Stimulated activated CD8-positive, alpha-beta memory T cell treated with anti-CD3 and anti-CD28 coated beads, Interleukin-12 subunit alpha, Interleukin-12 subunit beta, amount 100 ng/mL, for 24 hours (primary cell): ENCODE measurements around the gene SPATC1L.
"Not testable (repeated sequence)": the region's sequence is repeated elsewhere in the genome, so short reads cannot be mapped to it uniquely, and the experiment has no call there.

ENCODE experiments used
- DNase-seq: peaks from one replicate; pipeline ENCODE4 v3.0.0-alpha.2; 2020; ENCODE audit errors: extremely low read depth

Gene SPATC1L

DNA sequence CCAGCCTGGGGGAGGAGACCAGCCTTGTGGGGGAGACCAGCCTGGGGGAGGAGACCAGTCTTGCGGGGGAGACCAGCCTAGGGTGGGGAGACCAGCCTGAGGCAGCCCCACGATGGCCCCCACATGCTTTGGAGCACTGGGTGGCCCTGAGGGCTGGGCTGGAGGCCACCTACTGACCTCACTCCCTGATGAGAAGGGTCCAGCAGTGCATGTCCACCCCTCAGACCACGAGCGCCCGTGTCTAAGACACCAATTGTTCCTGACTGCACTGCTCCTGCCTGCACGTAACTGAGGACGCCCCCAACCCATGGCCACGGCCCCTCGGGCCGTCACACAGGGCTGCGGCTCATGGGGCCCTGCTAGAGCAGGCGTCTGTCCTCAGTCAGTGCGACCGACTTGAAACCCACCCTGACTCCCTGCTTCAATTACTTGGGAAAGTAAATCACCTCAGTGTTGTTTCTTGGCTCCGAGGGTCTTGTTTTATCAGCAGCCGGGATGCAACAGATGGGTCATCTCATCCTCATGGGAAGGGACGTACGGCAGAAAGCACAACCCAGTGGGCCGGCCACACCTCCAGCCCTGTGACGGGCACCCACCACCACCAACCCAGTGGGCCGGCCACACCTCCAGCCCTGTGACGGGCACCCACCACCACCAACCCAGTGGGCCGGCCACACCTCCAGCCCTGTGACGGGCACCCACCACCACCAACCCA is at the start of gene SPATC1L:
Gene SPATC1L, minus strand, starts transcription at position 550 of the 715 bp plus-strand sequence. CDS start 1,643 bp downstream, outside the sequence.
- DNase-seq: no peak

DNA sequence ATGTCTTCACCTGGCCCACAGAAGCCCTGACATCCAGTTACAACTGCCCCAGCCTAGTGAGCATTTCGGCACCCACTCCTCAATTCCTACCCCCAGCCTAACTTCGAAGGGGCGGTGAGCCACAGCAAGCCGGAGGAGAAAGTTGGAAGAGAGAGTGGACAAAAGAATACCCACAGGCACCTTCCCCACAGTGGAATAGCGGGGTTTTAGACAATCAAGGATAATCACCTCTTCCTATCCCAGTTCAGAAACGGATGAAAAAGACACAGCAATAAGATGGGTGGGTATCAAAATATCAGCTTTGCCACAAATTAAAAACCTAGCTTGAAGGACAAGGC is 45.6 kb upstream of the SPATC1L start:
- no peak for DNase-seq

DNA sequence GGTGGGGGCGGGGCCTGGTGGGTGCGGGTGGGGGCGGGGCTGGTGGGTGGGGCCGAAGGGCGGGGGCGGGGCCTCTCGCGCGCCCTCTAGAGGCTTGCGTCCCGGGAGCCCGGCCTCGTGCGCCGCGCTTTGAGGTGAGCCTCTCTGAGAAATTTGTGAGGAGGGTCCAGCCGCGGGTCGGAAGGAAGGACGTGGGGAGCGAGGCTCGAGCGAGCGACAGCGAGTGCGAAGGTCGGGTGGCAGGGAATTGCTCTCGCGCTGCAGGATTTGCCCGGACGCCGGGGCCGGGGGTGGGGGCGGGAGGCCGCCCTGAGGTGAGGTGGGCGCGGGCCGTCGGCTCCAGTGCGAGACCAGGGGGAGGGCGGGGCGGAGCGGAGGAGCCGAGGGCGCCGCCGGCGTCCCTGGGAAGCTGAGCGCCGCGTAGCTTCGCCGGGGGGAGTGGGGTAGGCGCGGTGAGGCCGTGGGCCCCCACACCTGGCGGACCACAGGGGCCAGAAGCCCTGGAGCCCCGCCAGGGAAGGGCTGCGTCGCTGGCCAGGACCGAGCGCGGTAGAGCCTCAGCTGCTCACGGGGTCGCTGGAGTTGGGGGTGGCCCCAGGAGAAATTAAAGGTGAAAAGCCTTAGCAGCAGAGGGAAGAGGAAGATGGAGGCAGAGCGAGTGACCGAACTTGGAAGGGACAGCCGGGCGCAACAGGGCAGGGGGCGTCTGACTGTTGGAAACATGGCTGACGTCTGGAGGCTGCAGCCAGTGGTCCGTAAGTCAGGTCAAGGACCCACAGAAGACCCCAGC is 45.1 kb upstream of the SPATC1L start:
- DNase-seq: no peak

DNA sequence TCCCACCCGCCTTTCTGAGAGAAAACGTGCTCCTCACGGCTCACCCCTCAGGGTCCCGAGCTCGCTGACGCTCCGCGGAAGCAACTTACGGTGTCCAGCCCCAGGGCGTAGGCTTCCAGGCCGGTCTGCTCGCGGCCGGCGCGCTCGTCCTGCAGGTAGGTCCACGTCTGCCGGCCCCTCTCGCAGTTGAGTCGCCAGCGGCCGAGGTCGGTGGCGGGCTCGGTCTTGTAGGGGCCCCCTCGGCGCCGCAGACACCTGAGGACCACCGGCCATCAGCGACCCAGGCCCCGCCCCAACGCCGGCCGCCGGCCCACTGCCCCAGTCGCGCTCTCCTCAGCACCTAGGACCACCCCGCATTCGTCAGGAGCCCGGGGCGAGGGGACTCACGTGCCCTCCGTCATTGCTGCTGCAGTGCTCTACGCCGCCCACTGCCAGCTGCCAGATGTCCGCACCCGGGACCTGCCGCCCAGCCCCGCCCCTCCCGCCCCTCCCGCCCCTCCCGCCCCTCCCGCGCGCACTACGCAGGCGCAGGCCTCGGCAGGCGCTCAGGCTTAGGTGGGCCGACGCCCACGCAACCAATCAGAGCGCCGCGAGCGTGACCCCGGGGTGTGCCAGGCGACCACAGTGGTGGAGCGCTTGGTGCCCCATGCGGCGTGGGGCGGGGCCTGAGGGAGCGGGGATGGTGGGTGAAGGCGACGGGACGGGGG is 44.2 kb upstream of the SPATC1L start, which contains the start of gene LSS:
Gene LSS, minus strand, starts transcription at position 430 of the 707 bp plus-strand sequence. Its CDS starts 29 bp downstream, at position 401.
- DNase-seq: peak; percentile 96

DNA sequence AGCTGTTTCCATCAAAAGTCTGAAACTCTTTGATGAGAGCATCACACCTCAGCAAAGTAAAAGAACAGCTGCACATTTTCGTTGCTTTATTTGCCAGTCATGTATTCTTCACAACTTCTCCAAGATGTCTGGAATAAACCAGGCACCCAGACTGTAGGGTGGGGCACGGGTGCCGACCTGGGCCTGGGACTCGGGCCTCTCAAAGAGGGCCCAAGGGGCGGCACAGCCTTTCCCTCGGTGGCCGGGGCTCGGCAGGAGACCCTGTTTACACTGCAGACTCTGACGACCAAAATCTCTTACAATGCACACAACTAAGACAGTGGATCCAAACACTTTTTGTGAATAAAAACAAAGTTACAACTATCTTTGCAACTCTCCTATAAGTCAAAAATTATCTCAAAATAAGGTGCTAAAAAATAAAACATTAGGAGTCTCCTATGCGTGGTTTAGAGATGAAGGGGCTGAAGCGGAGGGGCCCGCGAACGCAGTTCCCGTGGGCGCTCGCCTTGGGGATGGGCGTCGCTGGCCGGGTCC is 43.6 kb upstream of the SPATC1L start:
- no peak for DNase-seq

DNA sequence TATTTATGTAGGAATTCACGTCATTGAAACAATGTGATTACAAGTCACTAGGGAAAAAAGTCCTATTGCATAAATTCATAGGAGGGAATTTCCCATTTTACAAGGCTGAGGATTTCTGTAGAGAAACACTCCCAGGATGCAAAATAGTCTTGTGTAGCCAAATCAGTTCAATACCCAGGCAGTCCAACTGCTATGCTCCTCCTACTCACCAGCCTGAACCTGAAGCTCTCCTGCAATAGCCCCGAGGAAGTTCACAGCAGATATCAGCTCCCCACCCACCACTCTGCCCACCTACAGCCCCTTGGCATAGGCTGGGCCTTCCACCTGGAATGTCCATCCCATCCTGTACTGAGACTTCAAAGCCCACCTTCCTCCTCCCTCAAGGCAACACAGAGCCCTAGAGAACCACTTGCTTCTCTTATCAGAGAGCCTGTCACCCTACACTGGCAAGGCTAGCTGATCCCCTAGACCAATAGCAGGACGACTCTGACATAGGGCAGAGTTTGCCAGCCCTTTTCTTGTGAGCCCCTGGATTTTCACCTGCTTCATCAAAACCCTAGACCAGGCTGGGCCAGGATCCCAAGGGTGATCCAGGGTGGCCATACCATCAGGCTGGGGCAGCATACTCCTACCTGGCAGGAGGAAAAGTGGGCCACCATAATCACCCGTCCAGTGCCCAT is 42.8 kb upstream of the SPATC1L start:
- DNase-seq: no peak

DNA sequence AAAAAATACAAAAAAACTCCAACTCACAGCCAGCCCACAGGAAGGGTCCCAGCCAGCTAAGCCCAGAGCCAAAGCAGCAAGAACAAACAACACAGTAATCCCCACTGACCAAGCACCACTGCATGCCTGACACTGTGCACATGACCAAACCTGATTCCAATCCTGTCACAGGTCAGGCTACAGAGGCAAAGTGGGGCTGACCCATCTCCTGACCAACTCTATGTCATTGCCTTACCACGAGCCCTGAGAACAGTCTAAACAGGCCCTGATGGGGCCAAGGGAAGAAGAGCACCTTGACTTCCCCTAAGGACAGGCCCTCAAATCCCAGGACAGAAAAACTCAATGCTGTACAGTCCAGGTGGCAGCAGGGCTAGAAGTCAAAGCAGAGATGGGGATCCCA is 41.9 kb upstream of the SPATC1L start:
- no peak for DNase-seq

DNA sequence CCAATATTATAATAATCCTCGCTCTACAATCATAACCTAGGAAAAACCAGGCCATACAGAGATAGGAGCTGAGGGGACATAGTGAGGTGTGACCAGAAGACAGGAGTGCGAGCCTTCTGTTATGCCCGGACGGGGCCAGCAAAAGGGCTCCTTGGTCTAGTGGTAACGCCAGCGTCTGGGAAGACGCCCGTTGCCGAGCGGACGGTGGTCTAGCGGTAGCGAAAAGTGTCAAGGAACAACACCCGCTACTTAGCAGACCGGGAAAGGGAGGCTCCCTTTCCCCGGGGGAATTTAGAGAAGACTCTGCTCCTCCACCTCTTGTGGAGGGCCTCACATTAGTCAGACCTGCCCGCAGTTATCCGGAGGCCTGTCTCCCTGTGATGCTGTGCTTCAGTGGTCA is 39.4 kb upstream of the SPATC1L start:
- not testable (repeated sequence) for DNase-seq

DNA sequence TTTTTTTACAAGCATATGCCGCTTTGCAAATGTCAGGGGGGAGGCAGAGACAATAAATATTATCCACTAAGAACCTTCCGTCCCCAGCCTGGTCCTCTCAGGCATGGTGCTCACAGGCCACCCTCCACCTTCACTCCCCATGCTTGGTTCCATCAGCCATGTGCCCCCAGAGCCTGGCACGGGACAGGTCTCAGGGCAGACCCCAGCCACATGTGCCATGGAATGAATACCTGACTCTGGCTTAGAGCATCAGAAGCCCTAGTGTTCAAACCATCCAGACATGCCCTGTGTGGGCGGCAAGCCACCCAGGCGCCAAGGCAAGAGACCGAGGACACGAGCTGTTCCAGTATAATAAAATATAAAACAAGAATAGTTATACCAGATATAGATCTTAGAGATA is 39.0 kb upstream of the SPATC1L start:
- DNase-seq: no peak

DNA sequence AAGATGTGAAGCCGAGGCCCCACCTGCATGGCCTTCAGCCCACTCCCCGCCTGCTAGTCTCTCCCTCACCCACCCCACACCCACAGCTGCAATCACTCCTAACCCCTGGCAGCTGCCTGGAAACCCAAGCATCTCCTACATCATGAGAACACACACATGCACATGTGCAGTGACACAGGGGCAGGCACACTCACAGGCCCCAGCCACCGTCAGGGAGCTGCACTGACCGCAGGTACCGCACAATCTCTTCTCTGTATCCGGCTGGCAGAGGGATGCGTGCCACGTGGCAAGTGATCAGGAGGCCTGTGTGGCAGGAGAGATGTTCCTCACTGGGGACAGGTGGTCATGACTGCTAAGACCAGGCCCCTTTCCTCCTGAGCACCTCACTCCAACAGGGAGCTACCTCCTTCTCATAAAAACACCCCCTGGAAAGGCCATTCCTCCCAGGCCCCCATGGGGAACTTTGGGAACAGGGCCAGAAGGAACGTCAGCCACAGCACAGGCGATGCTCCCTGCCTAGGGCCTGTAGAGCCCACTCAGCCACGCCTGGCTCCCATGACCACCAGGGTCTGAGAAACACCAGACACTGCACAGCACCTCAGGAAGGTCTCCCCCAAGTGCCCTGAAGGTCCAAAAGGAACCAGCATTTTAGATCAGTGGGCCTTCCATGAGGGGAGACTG is 38.3 kb upstream of the SPATC1L start:
- DNase-seq: no peak

DNA sequence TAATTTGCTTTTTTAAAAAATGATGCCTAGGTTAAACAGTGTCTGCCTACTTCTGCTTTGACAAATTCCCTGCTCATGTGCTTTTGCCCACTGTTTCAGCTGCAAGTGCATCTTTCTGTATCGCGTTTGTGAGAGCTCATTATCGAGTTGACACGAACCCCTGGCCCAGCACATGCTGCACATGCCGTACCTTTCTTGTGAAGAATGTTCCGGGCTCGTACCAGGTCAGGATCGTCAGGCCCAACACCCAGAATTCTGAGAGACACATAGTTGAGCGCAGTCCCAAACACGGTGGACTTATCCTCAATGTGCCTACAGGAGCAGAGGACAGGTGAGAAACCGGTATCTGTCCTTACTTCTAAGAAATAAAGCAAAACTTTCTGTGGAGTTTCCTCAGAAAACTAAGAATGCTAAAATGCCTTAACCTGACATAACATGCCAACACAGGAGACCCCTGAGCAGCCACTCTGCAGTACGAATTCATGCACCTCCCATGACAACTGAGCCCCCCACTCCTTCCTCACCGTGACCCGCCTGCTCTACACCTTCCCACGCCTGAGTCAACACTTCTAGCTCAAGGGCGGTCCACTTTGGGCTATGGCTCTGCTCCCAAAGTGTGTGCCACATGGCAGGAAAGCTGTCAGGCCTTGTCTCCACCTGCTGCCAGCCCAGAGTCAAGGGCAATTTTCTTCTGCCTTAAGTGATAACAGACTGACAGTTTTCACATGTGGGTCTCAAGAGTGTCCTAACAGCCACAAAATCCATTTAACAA is 37.6 kb upstream of the SPATC1L start:
- DNase-seq: no peak

DNA sequence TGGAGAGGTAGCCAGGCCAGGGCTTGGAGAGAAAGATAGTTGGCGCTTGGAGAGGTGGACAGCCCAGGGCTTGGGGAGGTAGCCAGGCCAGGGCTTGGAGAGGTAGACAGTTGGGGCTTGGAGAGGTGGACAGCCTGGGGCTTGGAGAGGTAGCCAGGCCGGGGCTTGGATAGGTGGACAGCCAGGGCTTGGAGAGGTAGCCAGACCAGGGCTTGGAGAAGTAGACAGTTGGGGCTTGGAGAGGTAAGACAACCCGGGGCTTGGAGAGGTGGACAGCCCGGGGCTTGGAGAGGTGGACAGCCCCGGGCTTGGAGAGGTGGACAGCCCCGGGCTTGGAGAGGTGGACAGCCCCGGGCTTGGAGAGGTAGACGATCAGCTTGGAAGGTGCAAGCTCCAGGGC is 36.6 kb upstream of the SPATC1L start:
- no peak for DNase-seq

DNA sequence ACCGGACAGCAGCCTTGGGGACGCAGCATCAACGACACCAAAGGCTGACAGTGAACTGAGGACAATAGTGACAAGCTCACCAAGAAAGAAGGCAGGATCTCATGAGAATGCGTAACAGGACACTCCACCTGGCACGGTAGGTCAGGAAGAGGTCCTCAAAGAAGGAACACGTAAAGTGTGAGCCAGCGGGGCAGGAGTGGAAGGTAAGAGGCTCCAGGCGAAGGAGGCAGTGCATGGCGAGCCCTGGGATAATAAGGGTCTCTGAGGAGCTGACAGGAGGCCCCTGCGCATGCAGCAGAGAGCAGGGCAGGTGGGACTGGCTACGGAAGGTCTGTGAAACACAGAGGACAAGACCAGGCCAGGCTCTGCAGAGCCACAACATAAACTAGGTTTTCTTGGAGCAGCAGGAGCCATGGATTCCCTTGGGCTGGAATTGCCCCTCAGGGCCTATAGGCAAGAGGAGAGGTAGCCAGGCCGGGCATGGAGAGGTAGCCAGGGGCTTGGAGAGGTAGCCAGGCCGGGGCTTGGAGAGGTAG is 36.1 kb upstream of the SPATC1L start:
- DNase-seq: no peak

DNA sequence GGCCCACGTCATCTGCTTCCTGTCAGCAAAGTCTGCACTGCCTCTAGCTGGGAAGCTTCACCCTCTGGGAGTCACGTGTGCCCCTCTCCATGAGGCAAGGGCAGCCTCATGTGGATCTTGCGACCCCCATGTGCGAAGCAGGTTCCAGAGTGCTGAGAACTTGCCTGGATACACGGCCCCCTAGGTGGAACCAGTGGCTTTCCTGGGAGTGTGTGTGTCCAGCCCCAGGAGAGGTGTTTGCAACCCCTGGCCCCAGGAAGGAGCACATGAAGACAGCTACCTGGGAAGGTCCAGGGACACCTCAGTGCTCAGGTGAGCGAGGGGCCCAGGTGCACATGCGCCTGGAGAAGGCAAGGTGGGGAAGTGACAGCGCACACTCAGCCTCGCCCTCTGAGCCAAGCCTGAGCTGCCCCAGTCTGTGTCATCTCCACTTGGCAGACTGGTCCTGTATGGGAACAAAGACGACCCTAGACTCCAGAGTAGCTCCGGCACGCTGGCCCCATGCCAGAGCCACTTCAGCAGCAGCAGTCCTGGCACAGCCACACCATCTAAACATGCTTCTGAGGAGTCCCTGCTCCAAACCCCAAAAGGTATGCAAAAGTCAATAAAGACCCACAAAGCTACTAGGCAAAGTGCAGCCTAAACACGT is 35.5 kb upstream of the SPATC1L start:
- DNase-seq: no peak

DNA sequence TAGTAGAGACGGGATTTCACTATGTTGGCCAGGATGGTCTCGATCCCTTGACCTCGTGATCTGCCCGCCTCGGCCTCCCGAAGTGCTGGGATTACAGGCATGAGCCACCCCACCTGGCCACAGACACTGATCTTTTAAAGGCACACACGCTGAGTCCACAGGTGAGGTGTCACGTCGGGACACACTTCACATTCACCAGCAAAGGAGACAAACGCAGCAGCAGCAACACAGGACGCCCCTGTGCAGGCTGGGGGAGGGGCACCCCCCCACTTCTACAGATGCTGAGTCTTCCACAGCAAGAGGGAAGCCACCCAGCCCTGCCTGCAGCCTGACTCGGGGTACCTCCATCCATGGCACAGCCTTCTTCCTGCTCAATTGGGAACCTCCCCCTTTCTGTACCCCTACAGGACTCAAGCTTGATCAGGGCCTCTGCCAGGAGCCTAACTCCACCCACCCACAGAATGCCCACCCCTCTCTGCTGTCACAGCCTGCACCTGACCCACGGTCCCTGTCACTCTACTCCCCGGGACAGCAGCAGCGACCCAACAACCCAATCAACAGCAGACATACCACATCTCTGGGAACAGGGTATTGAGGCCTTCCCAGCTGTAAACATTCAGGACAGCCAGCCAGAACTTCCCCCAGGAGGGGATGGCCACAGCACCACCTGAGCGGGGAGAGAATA is 34.8 kb upstream of the SPATC1L start:
- no peak for DNase-seq

DNA sequence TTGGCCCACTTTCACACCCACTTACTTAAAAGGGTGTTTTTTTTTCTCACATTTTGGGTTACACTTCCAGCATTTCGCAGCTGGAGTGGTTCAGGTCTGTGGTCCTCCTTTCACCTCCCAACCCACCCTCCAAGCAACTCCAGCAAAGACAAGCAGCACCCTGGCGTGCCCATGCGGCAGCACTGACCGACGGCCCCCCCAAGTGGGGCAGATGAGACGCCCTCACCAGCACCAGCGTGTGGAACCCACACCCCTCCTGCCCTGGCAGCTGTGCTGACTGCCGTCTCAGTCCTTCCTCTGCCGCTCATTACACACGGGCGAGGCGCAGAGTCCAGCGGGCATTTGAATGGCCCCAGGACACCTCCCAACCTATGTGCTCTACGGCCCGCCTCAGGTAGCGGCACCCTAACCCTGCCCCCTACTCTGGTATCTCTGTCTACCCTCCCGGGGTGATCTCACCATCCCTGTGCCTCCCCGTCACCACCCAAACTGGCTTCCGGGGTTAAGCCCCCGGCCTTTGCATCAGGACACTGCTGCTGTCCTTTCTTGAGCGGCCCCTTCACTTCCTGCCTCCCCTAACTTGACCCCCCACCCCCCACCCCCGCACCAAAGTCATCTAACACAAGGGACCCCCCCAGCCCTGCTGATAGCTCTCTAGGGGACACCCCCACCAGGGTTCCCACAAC is 33.4 kb upstream of the SPATC1L start:
- no peak for DNase-seq

DNA sequence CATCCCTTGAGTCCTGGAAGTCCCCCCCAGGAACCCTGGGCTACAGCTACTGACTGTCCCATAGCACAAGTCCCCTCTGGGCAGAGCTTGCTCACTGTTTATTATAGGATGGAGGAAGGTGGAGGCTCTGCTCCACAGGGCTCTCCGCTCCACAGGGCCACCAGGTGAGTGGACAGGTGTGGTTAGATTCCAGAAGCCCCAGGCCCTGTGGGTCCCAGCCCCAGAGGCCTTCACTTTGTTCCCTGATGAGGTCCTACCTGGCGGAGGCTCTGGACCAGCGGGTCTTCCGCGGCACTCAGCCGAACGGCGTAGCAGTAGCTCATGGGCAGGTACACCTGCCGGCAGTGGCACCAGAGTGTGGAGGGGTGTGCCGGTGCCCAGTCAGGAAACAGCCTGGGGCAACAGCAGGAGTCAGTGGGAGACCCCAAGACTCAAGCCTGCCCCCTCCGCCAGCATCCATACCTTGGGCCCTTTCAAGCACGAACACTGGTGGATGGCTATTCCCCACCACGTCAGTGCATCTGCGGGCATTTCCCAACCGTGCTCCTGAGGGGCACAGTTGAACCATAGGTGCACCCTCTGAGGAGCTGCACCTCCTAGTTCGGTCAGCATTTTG is 32.0 kb upstream of the SPATC1L start:
- no peak for DNase-seq
